ENCODE measurements around the gene OR52A5. TPM values are rescaled to one million over a fixed set of nuclear protein-coding genes. Genes with fewer than 3 reads are reported as not detected.

The OR52A5 gene
- total RNA-seq, 2 donors from 2014 or later: not detected

- H3K9ac ChIP-seq (ENCODE audit: low read depth in 2 of 2, low read length in 2 of 2): no peak overlapping the region
- intact Hi-C loops (cut with DNase I): no loop called here
- DNase-seq: no peak
- no peaks in the 10 kb centered on the region for H3K27me3 ChIP-seq
- no peaks in the 10 kb centered on the region for H3K9me3 ChIP-seq
- no peak overlapping the region for H3K4me3 ChIP-seq
- no peak overlapping the region for H3K27ac ChIP-seq
- no peaks in the 10 kb centered on the region for H3K4me1 ChIP-seq
- no peak for TF ChIP-seq CTCF (IDR thresholded peaks at IDR 0.05)
- H3K36me3 ChIP-seq: no peaks in the 10 kb centered on the region
Measured at GRCh38 chr11:5081405-5081804, 56.8 kb downstream of the OR52A5 start.

Other genes with a start within 250 kb of the OR52A5 start
- not detected for gene OR51A7, start 234.6 kb downstream of the OR52A5 start, total RNA-seq
- gene OR51G2, start 219.0 kb downstream of the OR52A5 start, total RNA-seq: not detected
- gene OR51G1, start 214.0 kb downstream of the OR52A5 start, total RNA-seq: not detected
- gene OR51A4, start 190.8 kb downstream of the OR52A5 start, total RNA-seq: not detected
- gene OR51A2, start 182.6 kb downstream of the OR52A5 start, total RNA-seq: not detected
- gene OR51L1, start 143.5 kb downstream of the OR52A5 start, total RNA-seq: not detected
- not detected for gene OR52J3, start 91.8 kb downstream of the OR52A5 start, total RNA-seq
- gene OR52E2, start 78.7 kb downstream of the OR52A5 start, total RNA-seq: not detected
- gene OR52E1, start 68.8 kb downstream of the OR52A5 start, total RNA-seq: not detected
- gene OR52A1, start 16.4 kb upstream of the OR52A5 start, total RNA-seq: not detected
- gene OR51V1, start 62.3 kb upstream of the OR52A5 start, total RNA-seq: not detected
- gene HBB, start 88.7 kb upstream of the OR52A5 start, total RNA-seq: 100 to 1,000 TPM in 1 of 2 donors, 1 to 10 TPM in 1; 3.0 to 113 TPM
- gene HBD, start 96.1 kb upstream of the OR52A5 start, total RNA-seq: not detected
- 1 to 10 TPM in 1 of 2 donors, not detected in 1; 5.7 TPM for gene HBG1, start 111.5 kb upstream of the OR52A5 start, total RNA-seq
- 10 to 100 TPM in 1 of 2 donors, not detected in 1; 14.9 TPM for gene HBG2, start 116.4 kb upstream of the OR52A5 start, total RNA-seq
- gene HBE1, start 131.6 kb upstream of the OR52A5 start, total RNA-seq: 1 to 10 TPM in 1 of 2 donors, not detected in 1; 4.0 TPM
- not detected for gene OR51B4, start 163.6 kb upstream of the OR52A5 start, total RNA-seq
- not detected for gene OR51B2, start 185.9 kb upstream of the OR52A5 start, total RNA-seq
- not detected for gene OR51B5, start 205.2 kb upstream of the OR52A5 start, total RNA-seq
- not detected for gene OR51B6, start 213.2 kb upstream of the OR52A5 start, total RNA-seq
- not detected for gene OR51M1, start 245.5 kb upstream of the OR52A5 start, total RNA-seq